Gastroesophageal sphincter (tissue), 4 donors: ENCODE results near the gene MRPL48. TPM values are rescaled to one million over a fixed set of nuclear protein-coding genes. Genes with fewer than 3 reads are reported as not detected.

ENCODE experiments used
- ATAC-seq: fragments of 150-250 bp; one replicate; pipeline ENCODE4 v1.9.1; 2016; ENCODE audit warnings: mild to moderate bottlenecking, moderate library complexity
- H3K27ac ChIP-seq, 4 donors: fragments of 200-600 bp; sonication (generic) in 3 of 4; 1 replicate in 3 of 4; 2 replicates in 1 of 4; pipeline ENCODE4 v1.5.1; 2016 to 2019
- H3K27me3 ChIP-seq: fragments of 200-600 bp; sonication (generic); one replicate; pipeline ENCODE4 v1.5.1; 2019
- H3K36me3 ChIP-seq, 2 donors: fragments of 200-600 bp; sonication (generic); one replicate each; pipeline ENCODE4 v1.5.1; 2019; ENCODE audit warnings: control low read depth in 1 of 2
- H3K4me1 ChIP-seq, 3 donors: fragments of 200-600 bp; sonication (generic); 1 replicate in 2 of 3; 2 replicates in 1 of 3; pipeline ENCODE4 v1.5.1; 2016 to 2019; ENCODE audit warnings: control low read depth in 2 of 3
- H3K4me3 ChIP-seq, 2 donors: fragments of 200-600 bp; sonication (generic); one replicate each; pipeline ENCODE4 v1.5.1; 2019; ENCODE audit warnings: mild to moderate bottlenecking in 1 of 2, moderate library complexity in 1 of 2
- H3K9me3 ChIP-seq, 3 donors: fragments of 200-600 bp; sonication (generic); one replicate each; pipeline ENCODE4 v1.5.1; 2017 to 2019; ENCODE audit warnings: control low read depth in 2 of 3
- EP300 ChIP-seq: sonication (generic); formaldehyde crosslinking; IDR thresholded peaks from one replicate; pipeline ENCODE4 v1.6.1; 2017; ENCODE audit warnings: antibody characterized with exemption, mild to moderate bottlenecking
- POLR2A ChIP-seq, 2 donors: fragments of 450-650 bp; IDR thresholded peaks; one replicate each; pipeline ENCODE4 v1.6.1; 2017; ENCODE audit warnings: antibody characterized with exemption in 2 of 2, mild to moderate bottlenecking in 2 of 2, moderate library complexity in 1 of 2
- POLR2AphosphoS5 ChIP-seq: sonication (generic); formaldehyde crosslinking; IDR thresholded peaks from one replicate; pipeline ENCODE4 v1.6.1; 2017; ENCODE audit warnings: antibody characterized with exemption
- WGBS, 2 donors: methylation state at CpG; one replicate each; pipeline ENCODE4 v1.1.5; 2018; ENCODE audit warnings: low coverage in 1 of 2; 5-methylcytosine and 5-hydroxymethylcytosine counted together
- total RNA-seq, 4 donors: library from RNA; depleted of rRNA; stranded (reverse); fragments of >200 nt; gene quantifications; one replicate each; pipeline ENCODE4 v1.1.0, GENCODE V29; 2016
- TF ChIP-seq, protein P1 (sequence below), 4 experiments: fragments of 200-600 bp in 2 of 4; fragments of 450-650 bp in 2 of 4; sonication (generic) in 1 of 4; IDR thresholded peaks; one replicate each; pipeline ENCODE4 v1.5.1; 2017 to 2019; ENCODE audit warnings: antibody characterized with exemption in 4 of 4, mild to moderate bottlenecking in 2 of 4, moderate library complexity in 2 of 4

MRPL48 gene
- total RNA-seq, 4 donors from 2014 or later: 8.8 to 46.2 (median 22.2) TPM

- no peak for ATAC-seq
- Histone ChIP-seq H3K27me3 (no peaks in the 10 kb centered on the region), H3K4me3 (no peak overlapping the region), H3K36me3 (peaks cover 0 to 42% of the 10 kb centered on the region in 2 donors), H3K9me3 (no peaks in the 10 kb centered on the region), H3K27ac (no peak overlapping the region), H3K4me1 (peaks cover 0 to 4% (median 0%) of the 10 kb centered on the region in 3 donors)
- TF ChIP-seq POLR2AphosphoS5 (no peak), POLR2A (IDR thresholded peaks at IDR 0.05) (no peak)
Observed at GRCh38 chr11:73804712-73805111, 17.0 kb downstream of the MRPL48 start.

DNA sequence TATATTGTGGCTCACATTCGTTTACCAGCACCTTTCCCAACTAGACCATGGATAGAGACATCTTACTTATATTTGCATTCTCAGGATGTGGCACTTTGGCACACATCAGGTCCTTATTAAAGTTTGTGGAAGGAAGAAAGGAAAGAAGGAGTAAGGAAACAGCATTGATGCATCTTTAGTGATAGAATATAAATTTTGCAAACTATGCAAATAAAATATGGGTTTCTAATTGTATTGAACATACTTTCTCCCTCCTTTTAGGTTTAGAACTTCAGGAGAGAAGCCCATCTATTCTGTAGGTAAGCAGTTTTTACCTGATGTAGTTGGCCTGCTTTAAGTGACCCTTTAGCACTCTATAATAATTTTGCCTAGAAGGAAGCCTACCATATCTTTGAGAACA lies 20.4 kb downstream of the MRPL48 start:
- H3K27ac ChIP-seq: no peak overlapping the region
- H3K36me3 ChIP-seq: peaks cover 0 to 47% of the 10 kb centered on the region in 2 donors
- H3K9me3 ChIP-seq: no peaks in the 10 kb centered on the region
- 67 to 88% methylated on average over 1 of the region's 1 CpG for WGBS, 2 donors
- TF ChIP-seq POLR2AphosphoS5: no peak
- TF ChIP-seq EP300: no peak
- TF ChIP-seq, protein P1, sequence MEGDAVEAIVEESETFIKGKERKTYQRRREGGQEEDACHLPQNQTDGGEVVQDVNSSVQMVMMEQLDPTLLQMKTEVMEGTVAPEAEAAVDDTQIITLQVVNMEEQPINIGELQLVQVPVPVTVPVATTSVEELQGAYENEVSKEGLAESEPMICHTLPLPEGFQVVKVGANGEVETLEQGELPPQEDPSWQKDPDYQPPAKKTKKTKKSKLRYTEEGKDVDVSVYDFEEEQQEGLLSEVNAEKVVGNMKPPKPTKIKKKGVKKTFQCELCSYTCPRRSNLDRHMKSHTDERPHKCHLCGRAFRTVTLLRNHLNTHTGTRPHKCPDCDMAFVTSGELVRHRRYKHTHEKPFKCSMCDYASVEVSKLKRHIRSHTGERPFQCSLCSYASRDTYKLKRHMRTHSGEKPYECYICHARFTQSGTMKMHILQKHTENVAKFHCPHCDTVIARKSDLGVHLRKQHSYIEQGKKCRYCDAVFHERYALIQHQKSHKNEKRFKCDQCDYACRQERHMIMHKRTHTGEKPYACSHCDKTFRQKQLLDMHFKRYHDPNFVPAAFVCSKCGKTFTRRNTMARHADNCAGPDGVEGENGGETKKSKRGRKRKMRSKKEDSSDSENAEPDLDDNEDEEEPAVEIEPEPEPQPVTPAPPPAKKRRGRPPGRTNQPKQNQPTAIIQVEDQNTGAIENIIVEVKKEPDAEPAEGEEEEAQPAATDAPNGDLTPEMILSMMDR (IDR thresholded peaks at IDR 0.05): no peak
- TF ChIP-seq POLR2A (IDR thresholded peaks at IDR 0.05): no peak
- ATAC-seq: no peak
- no peak overlapping the region for H3K4me3 ChIP-seq
- no peaks in the 10 kb centered on the region for H3K27me3 ChIP-seq
- no peaks in the 10 kb centered on the region for H3K4me1 ChIP-seq

DNA sequence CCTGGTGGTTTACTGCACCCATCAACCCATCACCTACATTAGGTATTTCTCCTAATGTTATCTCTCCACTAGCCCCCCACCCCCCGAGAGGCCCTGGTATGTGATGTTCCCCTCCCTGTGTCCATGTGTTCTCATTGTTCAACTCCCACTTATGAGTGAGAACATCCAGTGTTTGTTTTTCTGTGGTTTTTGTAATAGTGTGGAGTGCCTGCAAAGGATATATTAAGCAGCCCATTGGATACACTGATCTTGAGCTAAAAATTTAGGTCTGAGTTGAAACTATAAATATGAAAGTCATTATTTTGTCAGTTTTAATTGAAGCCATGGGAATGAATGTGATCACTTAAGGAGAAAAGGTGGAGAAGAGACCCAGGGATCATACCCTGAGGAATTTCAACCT lies 23.0 kb downstream of the MRPL48 start:
- Histone ChIP-seq H3K4me1 (no peaks in the 10 kb centered on the region), H3K27ac (no peak overlapping the region), H3K4me3 (no peak overlapping the region), H3K27me3 (no peaks in the 10 kb centered on the region), H3K9me3 (no peaks in the 10 kb centered on the region), H3K36me3 (peaks cover 0 to 41% of the 10 kb centered on the region in 2 donors)
- TF ChIP-seq, protein P1 (IDR thresholded peaks at IDR 0.05): no peak
- TF ChIP-seq EP300 (no peak), POLR2A (IDR thresholded peaks at IDR 0.05) (no peak), POLR2AphosphoS5 (no peak)
- ATAC-seq: no peak
- WGBS, 2 donors: no CpG with 5 or more reads among the region's 1 CpG

- TF ChIP-seq EP300: no peak
- no peak for TF ChIP-seq POLR2AphosphoS5
- TF ChIP-seq POLR2A (IDR thresholded peaks at IDR 0.05): no peak
- TF ChIP-seq, protein P1 (IDR thresholded peaks at IDR 0.05): no peak
- Histone ChIP-seq H3K36me3 (peaks cover 0 to 25% of the 10 kb centered on the region in 2 donors), H3K9me3 (no peaks in the 10 kb centered on the region), H3K4me1 (no peaks in the 10 kb centered on the region), H3K27ac (no peak overlapping the region), H3K27me3 (no peaks in the 10 kb centered on the region), H3K4me3 (no peak overlapping the region)
- WGBS, 2 donors: 92 to 96% methylated on average over 3 of the region's 3 CpGs
- ATAC-seq: no peak
Observed at GRCh38 chr11:73812234-73812633, 24.6 kb downstream of the MRPL48 start.

GRCh38 chr11:73814812-73815211 lies 27.1 kb downstream of the MRPL48 start:
- Histone ChIP-seq H3K27ac (no peak overlapping the region), H3K4me3 (no peak overlapping the region), H3K36me3 (peaks cover 0 to 4% of the 10 kb centered on the region in 2 donors), H3K4me1 (no peaks in the 10 kb centered on the region), H3K9me3 (no peaks in the 10 kb centered on the region), H3K27me3 (no peaks in the 10 kb centered on the region)
- 91 to 95% methylated on average over 4 to 8 of the region's 8 CpGs for WGBS, 2 donors
- TF ChIP-seq EP300: no peak
- no peak for TF ChIP-seq POLR2AphosphoS5
- TF ChIP-seq, protein P1 (IDR thresholded peaks at IDR 0.05): no peak
- no peak for TF ChIP-seq POLR2A (IDR thresholded peaks at IDR 0.05)
- ATAC-seq: no peak
